HepG2 (cell line): ENCODE results near the gene GLB1L. TPM values are rescaled to one million over a fixed set of nuclear protein-coding genes. Genes with fewer than 3 reads are reported as not detected.
"Not testable (repeated sequence)": the region's sequence is repeated elsewhere in the genome, so short reads cannot be mapped to it uniquely, and the experiment has no call there.

Experiments used
- MAX ChIP-seq: IDR thresholded peaks from 2 replicates; pipeline ENCODE4 v1.6.1; 2012; ENCODE audit warnings: inconsistent platforms
- MED1 ChIP-seq: sonication (generic); formaldehyde crosslinking; IDR thresholded peaks from 2 replicates; pipeline ENCODE4 v1.4.0; 2020; ENCODE audit warnings: missing genetic modification reagents
- POLR2A ChIP-seq, 2 experiments: IDR thresholded peaks; 2 replicates each; pipeline ENCODE4 v1.6.1; 2011; ENCODE audit warnings: low read depth in 2 of 2, low read length in 2 of 2, mild to moderate bottlenecking in 1 of 2, moderate library complexity in 1 of 2; ENCODE audit not compliant: insufficient read depth in 1 of 2
- SOX13 ChIP-seq, 3 experiments: fragments of 450-650 bp in 1 of 3; sonication (generic) in 1 of 3; formaldehyde crosslinking in 1 of 3; IDR thresholded peaks in 2 of 3; conservative IDR thresholded peaks in 1 of 3; 2 replicates each; pipeline versions ENCODE4 v1.5.0 to v1.6.1; 2016 to 2020; ENCODE audit warnings: antibody characterized with exemption in 1 of 3, mild to moderate bottlenecking in 1 of 3, missing compliant biosample characterization in 1 of 3, missing genetic modification reagents in 1 of 3, moderate library complexity in 1 of 3
- SP4 ChIP-seq: sonication (generic); formaldehyde crosslinking; IDR thresholded peaks from 2 replicates; pipeline ENCODE4 v1.8.1; 2023; ENCODE audit warnings: mild to moderate bottlenecking, missing genetic modification reagents
- TAF1 ChIP-seq: sonication (generic); formaldehyde crosslinking; IDR thresholded peaks from 2 replicates; pipeline ENCODE4 v1.4.0; 2020; ENCODE audit warnings: missing genetic modification reagents
- ZSCAN9 ChIP-seq: IDR thresholded peaks from 2 replicates; pipeline ENCODE4 v1.6.1; 2016; ENCODE audit warnings: borderline replicate concordance
- polyA plus RNA-seq, 8 experiments: library from polyadenylated mRNA; depleted of rRNA in 3 of 8; stranded (reverse) in 7 of 8; unstranded in 1 of 8; fragments of >200 nt; fragmentation: Illumina TruSeq in 4 of 8; extraction: Trizol in 4 of 8; gene quantifications; 2 replicates each; pipeline versions ENCODE4 v1.2.1 to v1.2.3, GENCODE V29; 2011 to 2016; ENCODE audit warnings: low read depth in 4 of 8, missing spikeins in 1 of 8, mixed read lengths in 1 of 8; ENCODE audit not compliant: insufficient read depth in 1 of 8
- total RNA-seq, 5 experiments: library from RNA; depleted of rRNA; stranded (reverse); fragments of >200 nt; fragmentation: Illumina TruSeq; extraction: Trizol; gene quantifications; 2 replicates each; pipeline ENCODE4 v1.2.3, GENCODE V29; 2016; ENCODE audit warnings: low read depth in 1 of 5
- TF ChIP-seq, protein P1 (sequence below): sonication (generic); formaldehyde crosslinking; IDR thresholded peaks from 2 replicates; pipeline ENCODE4 v1.4.0; 2020; ENCODE audit warnings: missing genetic modification reagents, borderline replicate concordance
- TF ChIP-seq, protein P2 (sequence below): IDR thresholded peaks from 2 replicates; pipeline ENCODE4 v1.6.1; 2016; ENCODE audit warnings: mild to moderate bottlenecking

Gene GLB1L
- total and polyA plus RNA-seq, 2 of the 13 experiments (the other 11 are each of a cell fraction or from before 2014, with no cell fraction given), result 6.8 to 7.3 TPM

DNA sequence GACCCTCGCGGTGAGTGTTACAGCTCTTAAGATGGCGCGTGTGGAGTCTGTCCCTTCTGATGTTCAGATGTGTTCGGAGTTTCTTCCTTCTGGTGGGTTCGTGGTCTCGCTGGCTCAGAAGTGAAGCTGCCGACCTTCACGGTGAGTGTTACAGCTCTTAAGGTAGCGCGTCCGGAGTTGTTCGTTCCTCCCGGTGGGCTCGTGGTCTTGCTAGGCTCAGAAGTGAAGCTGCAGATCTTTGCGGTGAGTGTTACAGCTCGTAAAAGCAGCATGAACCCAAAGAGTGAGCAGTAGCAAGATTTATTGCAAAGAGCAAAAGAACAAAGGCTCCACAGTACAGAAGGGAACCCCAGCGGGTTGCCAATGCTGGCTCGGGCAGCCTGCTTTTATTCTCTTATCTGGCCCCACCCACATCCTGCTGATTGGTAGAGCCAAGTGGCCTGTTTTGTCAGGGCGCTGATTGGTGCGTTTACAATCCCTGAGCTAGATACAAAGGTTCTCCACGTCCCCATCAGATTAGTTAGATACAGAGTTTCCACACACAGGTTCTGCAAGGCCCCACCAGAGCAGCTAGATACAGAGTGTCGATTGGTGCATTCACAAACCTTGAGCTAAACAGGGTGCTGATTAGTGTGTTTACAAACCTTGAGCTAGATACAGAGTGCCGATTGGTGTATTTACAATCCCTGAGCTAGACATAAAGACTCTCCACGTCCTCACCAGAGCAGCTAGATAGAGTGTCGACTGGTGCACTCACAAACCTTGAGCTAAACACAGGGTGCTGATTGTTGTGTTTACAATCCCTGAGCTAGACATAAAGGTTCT lies 44.5 kb downstream of the GLB1L start (continued):
- TF ChIP-seq MED1 (CRISPR knock-in tag) (peak; percentile 78), SOX13 (CRISPR knock-in tag; conservative IDR thresholded peaks at IDR 0.05 in 1 of 2, IDR thresholded peaks at IDR 0.05 in 1 of 2) (peak in 1 of 2 experiments; percentile 45; a peak in 1 of 4 replicates), MAX (peak; percentile 43; the same call in 1 of the 2 replicates), POLR2A (IDR thresholded peaks at IDR 0.05; ENCODE audit: insufficient read depth in 1 of 2, low read depth in 2 of 2, low read length in 2 of 2) (peak; percentile 77 to 95), SP4 (peak; percentile 56; the same call in 1 of the 2 replicates), TAF1 (CRISPR knock-in tag) (peak; percentile 4; the same call in 1 of the 2 replicates), ZSCAN9 (0 out of 2 replicates have a peak, but pooled peaks have one; percentile 22)
- TF ChIP-seq SOX13 (IDR thresholded peaks at IDR 0.05), result not testable (repeated sequence)
- TF ChIP-seq, protein P1, sequence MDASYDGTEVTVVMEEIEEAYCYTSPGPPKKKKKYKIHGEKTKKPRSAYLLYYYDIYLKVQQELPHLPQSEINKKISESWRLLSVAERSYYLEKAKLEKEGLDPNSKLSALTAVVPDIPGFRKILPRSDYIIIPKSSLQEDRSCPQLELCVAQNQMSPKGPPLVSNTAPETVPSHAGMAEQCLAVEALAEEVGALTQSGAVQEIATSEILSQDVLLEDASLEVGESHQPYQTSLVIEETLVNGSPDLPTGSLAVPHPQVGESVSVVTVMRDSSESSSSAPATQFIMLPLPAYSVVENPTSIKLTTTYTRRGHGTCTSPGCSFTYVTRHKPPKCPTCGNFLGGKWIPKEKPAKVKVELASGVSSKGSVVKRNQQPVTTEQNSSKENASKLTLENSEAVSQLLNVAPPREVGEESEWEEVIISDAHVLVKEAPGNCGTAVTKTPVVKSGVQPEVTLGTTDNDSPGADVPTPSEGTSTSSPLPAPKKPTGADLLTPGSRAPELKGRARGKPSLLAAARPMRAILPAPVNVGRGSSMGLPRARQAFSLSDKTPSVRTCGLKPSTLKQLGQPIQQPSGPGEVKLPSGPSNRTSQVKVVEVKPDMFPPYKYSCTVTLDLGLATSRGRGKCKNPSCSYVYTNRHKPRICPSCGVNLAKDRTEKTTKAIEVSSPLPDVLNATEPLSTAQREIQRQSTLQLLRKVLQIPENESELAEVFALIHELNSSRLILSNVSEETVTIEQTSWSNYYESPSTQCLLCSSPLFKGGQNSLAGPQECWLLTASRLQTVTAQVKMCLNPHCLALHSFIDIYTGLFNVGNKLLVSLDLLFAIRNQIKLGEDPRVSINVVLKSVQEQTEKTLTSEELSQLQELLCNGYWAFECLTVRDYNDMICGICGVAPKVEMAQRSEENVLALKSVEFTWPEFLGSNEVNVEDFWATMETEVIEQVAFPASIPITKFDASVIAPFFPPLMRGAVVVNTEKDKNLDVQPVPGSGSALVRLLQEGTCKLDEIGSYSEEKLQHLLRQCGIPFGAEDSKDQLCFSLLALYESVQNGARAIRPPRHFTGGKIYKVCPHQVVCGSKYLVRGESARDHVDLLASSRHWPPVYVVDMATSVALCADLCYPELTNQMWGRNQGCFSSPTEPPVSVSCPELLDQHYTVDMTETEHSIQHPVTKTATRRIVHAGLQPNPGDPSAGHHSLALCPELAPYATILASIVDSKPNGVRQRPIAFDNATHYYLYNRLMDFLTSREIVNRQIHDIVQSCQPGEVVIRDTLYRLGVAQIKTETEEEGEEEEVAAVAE (CRISPR knock-in tag), result peak; percentile 93
- TF ChIP-seq, protein P2, sequence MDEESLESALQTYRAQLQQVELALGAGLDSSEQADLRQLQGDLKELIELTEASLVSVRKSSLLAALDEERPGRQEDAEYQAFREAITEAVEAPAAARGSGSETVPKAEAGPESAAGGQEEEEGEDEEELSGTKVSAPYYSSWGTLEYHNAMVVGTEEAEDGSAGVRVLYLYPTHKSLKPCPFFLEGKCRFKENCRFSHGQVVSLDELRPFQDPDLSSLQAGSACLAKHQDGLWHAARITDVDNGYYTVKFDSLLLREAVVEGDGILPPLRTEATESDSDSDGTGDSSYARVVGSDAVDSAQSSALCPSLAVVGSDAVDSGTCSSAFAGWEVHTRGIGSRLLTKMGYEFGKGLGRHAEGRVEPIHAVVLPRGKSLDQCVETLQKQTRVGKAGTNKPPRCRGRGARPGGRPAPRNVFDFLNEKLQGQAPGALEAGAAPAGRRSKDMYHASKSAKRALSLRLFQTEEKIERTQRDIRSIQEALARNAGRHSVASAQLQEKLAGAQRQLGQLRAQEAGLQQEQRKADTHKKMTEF (CRISPR knock-in tag), result peak; percentile 43; the same call in 1 of the 2 replicates
